ENCODE results near the gene LRRC2. TPM values are rescaled to one million over a fixed set of nuclear protein-coding genes. Genes with fewer than 3 reads are reported as not detected.
"Not testable (repeated sequence)": the region's sequence is repeated elsewhere in the genome, so short reads cannot be mapped to it uniquely, and the experiment has no call there.

LRRC2 gene
- total RNA-seq, 4 donors from 2014 or later: 0.62 to 2.0 (median 1.1) TPM; not detected in 1

GRCh38 chr3:46580675-46581074 is 14.6 kb upstream of the LRRC2 start:
- H3K9me3 ChIP-seq: no peaks in the 10 kb centered on the region
- H3K4me1 ChIP-seq: peaks cover 0 to 10% (median 0%) of the 10 kb centered on the region in 3 donors
- 100% methylated on average over 1 of the region's 1 CpG; no CpG with 5 or more reads in 1 of the 2 donors for WGBS, 2 donors (ENCODE audit: low coverage in 1 of 2)
- peaks cover 67% of the 10 kb centered on the region for H3K27me3 ChIP-seq
- no peak overlapping the region for H3K27ac ChIP-seq
- H3K4me3 ChIP-seq: no peak overlapping the region
- no peak for ATAC-seq
- H3K36me3 ChIP-seq: no peaks in the 10 kb centered on the region
- TF ChIP-seq EP300 (IDR thresholded peaks at IDR 0.05): no peak
- no peak for TF ChIP-seq CTCF (IDR thresholded peaks at IDR 0.05)
- no peak for TF ChIP-seq POLR2AphosphoS5 (IDR thresholded peaks at IDR 0.05)
- TF ChIP-seq POLR2A (IDR thresholded peaks at IDR 0.05): no peak

DNA sequence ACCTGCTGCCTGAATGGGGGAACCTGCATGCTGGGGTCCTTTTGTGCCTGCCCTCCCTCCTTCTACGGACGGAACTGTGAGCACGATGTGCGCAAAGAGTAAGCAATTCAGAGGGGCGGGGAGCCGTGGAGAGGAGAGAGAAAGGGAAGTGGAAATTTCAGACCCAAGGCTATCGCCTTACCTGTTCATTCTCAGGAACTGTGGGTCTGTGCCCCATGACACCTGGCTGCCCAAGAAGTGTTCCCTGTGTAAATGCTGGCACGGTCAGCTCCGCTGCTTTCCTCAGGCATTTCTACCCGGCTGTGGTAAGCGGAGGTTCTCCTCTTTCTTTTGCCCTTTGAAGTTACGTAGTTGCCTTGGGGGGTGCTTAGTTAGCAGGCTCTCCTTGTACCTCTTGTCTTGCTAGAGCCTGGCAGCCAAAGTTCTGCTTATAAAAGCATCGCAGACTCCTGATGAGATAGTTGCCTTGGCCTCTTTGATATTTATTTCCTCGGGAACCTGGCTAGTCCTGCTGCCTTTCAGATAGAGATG is 13.7 kb upstream of the LRRC2 start:
- WGBS, 2 donors (ENCODE audit: low coverage in 1 of 2): 10 to 48% methylated on average over 2 to 13 of the region's 14 CpGs
- Histone ChIP-seq H3K36me3 (no peaks in the 10 kb centered on the region), H3K4me3 (no peak overlapping the region), H3K4me1 (peaks cover 0 to 10% (median 0%) of the 10 kb centered on the region in 3 donors), H3K27me3 (peaks cover 69% of the 10 kb centered on the region), H3K27ac (no peak overlapping the region), H3K9me3 (no peaks in the 10 kb centered on the region)
- TF ChIP-seq CTCF (IDR thresholded peaks at IDR 0.05): no peak
- TF ChIP-seq POLR2AphosphoS5 (IDR thresholded peaks at IDR 0.05): no peak
- no peak for ATAC-seq

DNA sequence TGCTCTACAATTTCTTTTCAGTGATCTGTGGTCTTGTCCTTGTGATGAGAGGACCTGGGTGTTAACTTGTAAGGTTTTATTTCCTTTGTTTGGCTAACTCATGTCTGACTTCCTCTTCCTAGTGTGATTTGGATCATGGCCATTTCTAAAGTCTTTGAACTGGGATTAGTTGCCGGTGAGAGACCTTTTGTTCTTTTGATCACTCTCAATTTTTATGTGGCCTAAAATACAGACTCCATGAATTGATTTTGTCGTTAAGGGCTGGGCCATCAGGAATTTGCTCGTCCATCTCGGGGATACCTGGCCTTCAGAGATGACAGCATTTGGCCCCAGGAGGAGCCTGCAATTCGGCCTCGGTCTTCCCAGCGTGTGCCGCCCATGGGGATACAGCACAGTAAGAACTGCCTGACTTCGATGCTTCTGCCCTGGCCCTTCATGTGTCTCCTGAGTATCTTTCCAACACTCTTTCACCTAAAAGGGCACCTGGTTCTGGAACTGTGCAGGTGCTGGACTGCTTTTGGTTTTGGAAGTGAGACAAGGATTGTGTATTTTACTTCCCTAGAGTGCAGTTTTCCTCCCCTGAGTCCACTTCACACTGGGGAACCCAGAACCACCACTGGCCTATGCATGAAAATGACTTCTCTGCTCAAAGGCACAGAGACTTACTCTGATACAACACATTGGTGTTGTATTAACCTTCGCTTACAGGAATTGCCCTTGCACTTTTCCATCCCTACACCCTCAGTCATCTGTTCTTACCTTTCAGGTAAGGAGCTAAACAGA is 13.1 kb upstream of the LRRC2 start:
- WGBS, 2 donors (ENCODE audit: low coverage in 1 of 2): 50 to 69% methylated on average over 2 to 3 of the region's 10 CpGs
- no peak for TF ChIP-seq POLR2AphosphoS5 (IDR thresholded peaks at IDR 0.05)
- TF ChIP-seq EP300 (IDR thresholded peaks at IDR 0.05): no peak
- no peak for TF ChIP-seq CTCF (IDR thresholded peaks at IDR 0.05)
- no peak for TF ChIP-seq POLR2A (IDR thresholded peaks at IDR 0.05)
- Histone ChIP-seq H3K9me3 (no peaks in the 10 kb centered on the region), H3K4me3 (no peak overlapping the region), H3K27ac (no peak overlapping the region), H3K36me3 (no peaks in the 10 kb centered on the region), H3K27me3 (peaks cover 68% of the 10 kb centered on the region), H3K4me1 (peaks cover 0 to 10% (median 0%) of the 10 kb centered on the region in 3 donors)
- ATAC-seq: no peak

- not testable (repeated sequence) for H3K27ac ChIP-seq, ATAC-seq, H3K4me3 ChIP-seq, H3K36me3 ChIP-seq, H3K4me1 ChIP-seq, H3K9me3 ChIP-seq
- 61 to 68% methylated on average over 9 to 15 of the region's 18 CpGs for WGBS, 2 donors (ENCODE audit: low coverage in 1 of 2)
- peaks cover 68% of the 10 kb centered on the region for H3K27me3 ChIP-seq
Observed at GRCh38 chr3:46577580-46578249, 11.6 kb upstream of the LRRC2 start.

DNA sequence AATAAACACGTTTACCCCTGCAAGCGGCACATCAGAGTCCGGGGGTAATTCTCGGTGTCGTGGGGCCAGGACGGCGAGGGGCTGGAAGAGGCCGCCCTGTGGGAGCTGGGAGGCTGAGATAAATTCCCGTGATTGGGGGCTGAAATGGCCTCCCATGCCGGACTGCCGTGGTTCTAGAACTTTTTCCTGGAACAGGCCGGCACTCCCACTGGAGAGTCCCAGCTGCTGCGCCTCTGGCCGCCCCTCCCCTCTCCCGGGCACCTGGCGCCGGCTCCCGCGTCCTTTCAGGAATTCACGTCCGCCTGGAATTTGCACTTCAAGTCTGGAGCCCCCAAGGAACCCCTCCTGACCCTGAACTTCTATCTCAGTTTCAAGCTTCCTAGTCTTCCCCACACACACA is 10.8 kb upstream of the LRRC2 start:
- 15 to 38% methylated on average over 2 to 10 of the region's 21 CpGs for WGBS, 2 donors (ENCODE audit: low coverage in 1 of 2)
- Histone ChIP-seq H3K4me1 (peaks cover 0 to 10% (median 0%) of the 10 kb centered on the region in 3 donors), H3K27me3 (peaks cover 74% of the 10 kb centered on the region), H3K9me3 (no peaks in the 10 kb centered on the region), H3K4me3 (no peak overlapping the region), H3K36me3 (no peaks in the 10 kb centered on the region), H3K27ac (no peak overlapping the region)
- no peak for ATAC-seq
- TF ChIP-seq EP300 (IDR thresholded peaks at IDR 0.05) (no peak), POLR2AphosphoS5 (IDR thresholded peaks at IDR 0.05) (no peak), POLR2A (IDR thresholded peaks at IDR 0.05) (no peak)
